SK-N-MC (cell line): ENCODE results near the gene SMU1.

Source experiments
- EZH2 ChIP-seq: fragments of 200-600 bp; sonication (generic); IDR thresholded peaks from one replicate; pipeline ENCODE4 v1.6.1; 2017; ENCODE audit warnings: antibody characterized with exemption
- FOXP2 ChIP-seq: optimal IDR thresholded peaks from 2 replicates; pipeline ENCODE3; 2011; ENCODE audit warnings: mild to moderate bottlenecking, moderate library complexity; ENCODE audit not compliant: insufficient read depth; ENCODE audit errors: extremely low read length, control extremely low read depth
- POLR2AphosphoS5 ChIP-seq: IDR thresholded peaks from 2 replicates; pipeline ENCODE4 v1.6.1; 2012; ENCODE audit warnings: mild to moderate bottlenecking, low read depth, low read length, borderline replicate concordance

GRCh38 chr9:33022303-33022702 lies 54.2 kb downstream of the SMU1 start:
- no peak for TF ChIP-seq EZH2
- TF ChIP-seq POLR2AphosphoS5 = peak; percentile 35; the same call in 1 of the 2 replicates
- TF ChIP-seq FOXP2 = no peak
